Measurements from ENCODE around the gene BEST4.

GRCh38 chr1:44777547-44777946, 10.4 kb downstream of the BEST4 start:
- TF ChIP-seq CTCF (conservative IDR thresholded peaks at IDR 0.05; ENCODE audit: low read length) = no peak
- TF ChIP-seq EZH2phosphoT487 (IDR thresholded peaks at IDR 0.05; ENCODE audit: borderline replicate concordance, low read depth, low read length) = no peak
